K562 (cell line): ENCODE measurements around the gene EVI5. TPM values are rescaled to one million over a fixed set of nuclear protein-coding genes. Genes with fewer than 3 reads are reported as not detected.

Experiments
- ATAC-seq: fragments of 200-7000 bp; cut with Tn5 transposase; 3 replicates; pipeline ENCODE4 v1.9.1; 2020; ENCODE audit warnings: moderate library complexity
- BruUV-seq: library from RNA; stranded (reverse); fragments of 400-500 nt; replicated peaks from 2 replicates; lab custom pipeline; 2021; lab: Mats Ljungman, UMichigan
- CTCF ChIA-PET: fragments of 300-600 bp; formaldehyde crosslinking; extraction: SDS; loops from one replicate; lab custom pipeline; 2021; ENCODE audit warnings: low intra/inter-chr PET ratio; lab: Yijun Ruan, JAX
- POLR2A ChIA-PET: fragments of 300-600, 350-650 bp; sonication (Branson Sonifier 250); formaldehyde crosslinking; extraction: SDS; loops from one replicate; lab custom pipeline; 2021; ENCODE audit warnings: antibody characterized with exemption, inconsistent platforms; lab: Yijun Ruan, JAX
- DNase-seq, 4 experiments: peaks; one replicate each; pipeline versions ENCODE4 v3.0.0 to v3.0.0-alpha.2; 2011 to 2018; ENCODE audit warnings: low spot score in 3 of 4, mixed read lengths in 3 of 4; ENCODE audit errors: extremely low read depth in 1 of 4
- FAIRE-seq: peaks from 2 replicates; lab custom pipeline; 2011; peaks lifted over from hg19 to GRCh38; lab: Jason Lieb, UNC
- H2AFZ ChIP-seq: 2 replicates; pipeline ENCODE4 v1.6.0; 2011; ENCODE audit warnings: low read depth, low read length, control low read depth, inconsistent platforms
- H3K27ac ChIP-seq: fragments of 200-600 bp; 3 replicates; pipeline ENCODE4 v1.8.0; 2011; ENCODE audit warnings: low read depth, mild to moderate bottlenecking, control low read depth, inconsistent platforms, low read length, moderate library complexity, mixed read lengths; ENCODE audit errors: extremely low read depth
- H3K27me3 ChIP-seq, 2 experiments: fragments of 300-600 bp in 1 of 2; 2 replicates in 1 of 2; 3 replicates in 1 of 2; pipeline versions ENCODE4 v1.6.0 to v1.8.0; 2011; ENCODE audit warnings: inconsistent platforms in 2 of 2, low read length in 2 of 2, mild to moderate bottlenecking in 1 of 2, mixed read lengths in 1 of 2, moderate library complexity in 1 of 2; ENCODE audit not compliant: control insufficient read depth in 2 of 2, insufficient read depth in 2 of 2
- H3K36me3 ChIP-seq: fragments of 300-600 bp; 3 replicates; pipeline ENCODE4 v1.8.0; 2011; ENCODE audit warnings: mild to moderate bottlenecking, low read length, inconsistent platforms; ENCODE audit not compliant: control insufficient read depth, insufficient read depth
- H3K4me1 ChIP-seq, 2 experiments: fragments of 200-600 bp in 1 of 2; replicated peaks in 1 of 2; 2 replicates in 1 of 2; 3 replicates in 1 of 2; pipeline versions ENCODE4 v1.5.1 to v1.8.0; 2011; ENCODE audit warnings: inconsistent platforms in 2 of 2, low read length in 2 of 2, mild to moderate bottlenecking in 1 of 2, mixed read lengths in 1 of 2, moderate library complexity in 1 of 2; ENCODE audit not compliant: control insufficient read depth in 2 of 2, insufficient read depth in 2 of 2
- H3K4me2 ChIP-seq: 2 replicates; pipeline ENCODE4 v1.6.1; 2011; ENCODE audit warnings: low read length, control low read depth, inconsistent platforms, mixed read lengths; ENCODE audit not compliant: insufficient read depth
- H3K4me3 ChIP-seq: fragments of 200-600 bp; sonication (generic), shearing (Covaris generic); 2 replicates; pipeline ENCODE4 v1.5.1; 2016; ENCODE audit warnings: control low read depth, inconsistent platforms
- H3K79me2 ChIP-seq: fragments of 200-600 bp; 3 replicates; pipeline ENCODE4 v1.8.0; 2011; ENCODE audit warnings: low read length, inconsistent platforms; ENCODE audit not compliant: control insufficient read depth, insufficient read depth
- H3K9ac ChIP-seq, 2 experiments: 2 replicates each; pipeline versions ENCODE4 v1.6.0 to v1.6.1; 2011; ENCODE audit warnings: low read depth in 2 of 2, low read length in 2 of 2, control low read depth in 1 of 2, inconsistent platforms in 1 of 2, mild to moderate bottlenecking in 1 of 2, mixed read lengths in 1 of 2; ENCODE audit not compliant: insufficient read depth in 1 of 2
- H3K9me1 ChIP-seq: one replicate; pipeline ENCODE4 v1.6.0; 2011; ENCODE audit warnings: inconsistent platforms, mild to moderate bottlenecking, low read length, moderate library complexity; ENCODE audit not compliant: control insufficient read depth, insufficient read depth
- H3K9me3 ChIP-seq: replicated peaks from 2 replicates; pipeline ENCODE4 v1.5.1; 2011; ENCODE audit warnings: low read depth, low read length, inconsistent platforms; ENCODE audit not compliant: control insufficient read depth, insufficient read depth
- H4K20me1 ChIP-seq: replicated peaks from 2 replicates; pipeline ENCODE4 v1.6.1; 2011; ENCODE audit warnings: low read length, inconsistent platforms, mixed read lengths; ENCODE audit not compliant: control insufficient read depth, insufficient read depth
- ARID4B ChIP-seq: sonication (generic); formaldehyde crosslinking; IDR thresholded peaks from 2 replicates; pipeline ENCODE4 v1.8.0; 2022; ENCODE audit warnings: mild to moderate bottlenecking, missing genetic modification reagents
- RFX7 ChIP-seq: fragments of 250-450 bp; sonication (Bioruptor Pico); IDR thresholded peaks from 2 replicates; pipeline ENCODE4 v1.5.1; 2021; ENCODE audit warnings: mild to moderate bottlenecking
- ZNF224 ChIP-seq: sonication (generic); formaldehyde crosslinking; IDR thresholded peaks from 2 replicates; pipeline ENCODE4 v1.8.0; 2022; ENCODE audit warnings: mild to moderate bottlenecking, missing genetic modification reagents
- WGBS: fragments of 100-300 bp; shearing (Covaris generic); methylation state at CpG from one replicate; pipeline ENCODE4 v1.1.6; 2016; ENCODE audit warnings: low coverage, mixed read lengths; ENCODE audit not compliant: insufficient coverage; ENCODE audit errors: missing lambda C conversion rate; 5-methylcytosine and 5-hydroxymethylcytosine counted together
- in situ Hi-C: fragments of 300-500 bp; cut with MboI; formaldehyde crosslinking; loops from 4 replicates; pipeline ENCODE4 v1.15.0; 2018; ENCODE audit warnings: inconsistent platforms, mixed read lengths
- intact Hi-C: fragments of 100-400 bp; cut with micrococcal nuclease; formaldehyde crosslinking; loops from 2 replicates; pipeline ENCODE4 v1.14.2; 2022
- polyA plus RNA-seq, 8 experiments: library from polyadenylated mRNA; depleted of rRNA in 4 of 8; stranded (reverse) in 5 of 8; unstranded in 3 of 8; fragments of >200 nt; fragmentation: Nextera tagmentation in 2 of 8; fragmentation: Illumina TruSeq in 1 of 8; extraction: Ambion mirVana in 2 of 8; extraction: Trizol in 1 of 8; gene quantifications; 2 replicates each; pipeline versions ENCODE4 v1.2.1 to v1.2.3, GENCODE V29; 2011 to 2014; ENCODE audit warnings: inconsistent platforms in 1 of 8, missing spikeins in 1 of 8
- total RNA-seq, 7 experiments: library from RNA; depleted of rRNA in 6 of 7; stranded (reverse); fragments of >200 nt in 6 of 7; fragmentation: Illumina TruSeq in 2 of 7; extraction: Trizol in 2 of 7; gene quantifications; 2 replicates each; pipeline versions ENCODE4 v1.2.1 to v1.2.3, GENCODE V29; 2011 to 2021; ENCODE audit warnings: low replicate concordance in 1 of 7

Gene EVI5
- total and polyA plus RNA-seq, 9 of the 15 experiments (the other 6 are each of a cell fraction or from before 2014, with no cell fraction given) = 1.7 to 50.1 (median 13.7) TPM

DNA sequence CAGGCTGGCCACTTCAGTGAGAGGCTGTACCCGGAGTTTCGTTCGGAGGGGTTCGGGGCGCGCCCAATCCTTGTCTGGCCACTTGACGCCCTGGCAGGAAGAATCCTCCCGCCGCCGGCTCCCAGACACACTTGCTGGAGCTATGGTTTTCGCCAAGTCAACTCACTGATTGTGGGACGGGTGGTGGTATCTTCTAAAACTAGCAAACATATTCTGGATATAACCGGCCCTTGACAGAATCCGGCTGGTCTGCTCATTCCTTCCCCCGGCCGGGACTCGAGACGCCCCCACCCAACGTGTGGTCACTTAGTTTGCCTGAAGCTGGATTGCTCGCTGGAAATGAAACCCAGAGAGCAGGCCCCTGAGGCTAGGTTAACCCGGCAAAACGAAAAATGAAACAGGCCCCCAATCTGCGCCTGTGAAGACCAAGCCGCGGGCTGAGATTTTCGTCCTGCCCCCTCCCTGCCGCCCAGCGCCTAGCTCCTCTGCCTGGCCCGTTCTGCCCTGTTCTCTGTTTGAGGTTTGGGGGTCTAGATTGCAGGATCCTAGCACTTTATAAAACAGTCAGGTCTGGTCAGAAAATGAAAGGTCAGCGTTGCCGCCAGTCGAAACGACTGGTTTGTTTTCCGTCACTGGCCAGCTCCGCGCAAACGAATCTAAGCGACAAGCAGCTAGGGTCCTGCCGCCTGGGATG is 302.8 kb downstream of the EVI5 start (continued):
- TF ChIP-seq ARID4B (CRISPR knock-in tag) = no peak

GRCh38 chr1:92481599-92481925 is 303.3 kb downstream of the EVI5 start:
- Histone ChIP-seq H3K27ac (no peak overlapping the region), H4K20me1 (no peaks in the 10 kb centered on the region), H3K4me1 (peaks cover 0 to 24% of the 10 kb centered on the region in 2 experiments; a peak in 2 of 5 replicates), H3K79me2 (no peaks in the 10 kb centered on the region), H3K9me1 (no peaks in the 10 kb centered on the region)
- DNase-seq (no peak), ATAC-seq (no peak)
- CTCF ChIA-PET = no interaction called here
- no peak for TF ChIP-seq RFX7
- TF ChIP-seq ZNF224 (CRISPR knock-in tag) = no peak
- TF ChIP-seq, all 486 proteins: peak for 0
- H3K4me2 ChIP-seq = no peak overlapping the region
- 39% methylated on average over 12 of the region's 12 CpGs for WGBS
- H2AFZ ChIP-seq = no peak overlapping the region
- H3K27me3 ChIP-seq = peaks cover 5 to 21% of the 10 kb centered on the region in 2 experiments; a peak in 3 of 5 replicates
- intact Hi-C loops (no loop called here), in situ Hi-C loops (no loop called here)
- POLR2A ChIA-PET = no interaction called here
- BruUV-seq = no TSS peak
- FAIRE-seq = no peak
- no peaks in the 10 kb centered on the region for H3K36me3 ChIP-seq
- peaks cover 5% of the 10 kb centered on the region; the same call in 1 of the 2 replicates for H3K9me3 ChIP-seq
- no peak overlapping the region for H3K4me3 ChIP-seq
- H3K9ac ChIP-seq = no peak overlapping the region
